Sigmoid colon (tissue), 4 donors: ENCODE measurements around the gene TGFBI.

Experiments
- CTCF ChIP-seq, 4 experiments: fragments of 450-650 bp in 3 of 4; fragments of 200-600 bp in 1 of 4; IDR thresholded peaks; one replicate each; pipeline ENCODE4 v1.5.1; 2016 to 2019; ENCODE audit warnings: antibody characterized with exemption in 4 of 4, mild to moderate bottlenecking in 3 of 4, moderate library complexity in 2 of 4
- EP300 ChIP-seq, 4 donors: sonication (generic); formaldehyde crosslinking; IDR thresholded peaks; one replicate each; pipeline ENCODE4 v1.6.1; 2017; ENCODE audit warnings: antibody characterized with exemption in 4 of 4
- POLR2A ChIP-seq, 2 donors: fragments of 450-650 bp; IDR thresholded peaks; one replicate each; pipeline ENCODE4 v1.6.1; 2016; ENCODE audit warnings: antibody characterized with exemption in 2 of 2, mild to moderate bottlenecking in 2 of 2, moderate library complexity in 2 of 2
- POLR2AphosphoS5 ChIP-seq, 4 donors: sonication (generic); formaldehyde crosslinking; IDR thresholded peaks; one replicate each; pipeline ENCODE4 v1.6.1; 2017; ENCODE audit warnings: antibody characterized with exemption in 4 of 4

- TF ChIP-seq POLR2A (IDR thresholded peaks at IDR 0.05) (no peak), CTCF (IDR thresholded peaks at IDR 0.05) (no peak), POLR2AphosphoS5 (IDR thresholded peaks at IDR 0.05) (peak in 3 of 4 donors; percentile 9 to 65 (median 29)), EP300 (IDR thresholded peaks at IDR 0.05) (peak in 1 of 4 donors; percentile 63)
Measured at GRCh38 chr5:136087961-136088871, 59.4 kb downstream of the TGFBI start.
